ENCODE data around the gene PDE4D.

The PDE4D gene

GRCh38 chr5:59177644-59178043 is 715.9 kb downstream of the PDE4D start:
- DNase-seq (ENCODE audit: low read depth) = no peak

GRCh38 chr5:59174248-59174844 is 719.2 kb downstream of the PDE4D start:
- no peak for DNase-seq (ENCODE audit: low read depth)

GRCh38 chr5:59173578-59173977 is 719.9 kb downstream of the PDE4D start:
- no peak for DNase-seq (ENCODE audit: low read depth)

- no peak for DNase-seq (ENCODE audit: low read depth)
Measured at GRCh38 chr5:59171131-59171530, 722.4 kb downstream of the PDE4D start.

- DNase-seq (ENCODE audit: low read depth) = no peak
Measured at GRCh38 chr5:59169768-59170150, 723.8 kb downstream of the PDE4D start.

- DNase-seq (ENCODE audit: low read depth) = no peak
Measured at GRCh38 chr5:59169081-59169767, 724.3 kb downstream of the PDE4D start.

- DNase-seq (ENCODE audit: low read depth) = no peak
Measured at GRCh38 chr5:59168067-59168466, 725.5 kb downstream of the PDE4D start.

- no peak for DNase-seq (ENCODE audit: low read depth)
Measured at GRCh38 chr5:59164041-59164830, 729.3 kb downstream of the PDE4D start.

- DNase-seq (ENCODE audit: low read depth) = no peak
Measured at GRCh38 chr5:59161221-59162105, 732.1 kb downstream of the PDE4D start.

- no peak for DNase-seq (ENCODE audit: low read depth)
Measured at GRCh38 chr5:59158637-59159391, 734.7 kb downstream of the PDE4D start.

GRCh38 chr5:59158165-59158564 is 735.4 kb downstream of the PDE4D start:
- no peak for DNase-seq (ENCODE audit: low read depth)

GRCh38 chr5:59157068-59157467 is 736.5 kb downstream of the PDE4D start:
- DNase-seq (ENCODE audit: low read depth) = no peak

GRCh38 chr5:59152701-59153245 is 740.8 kb downstream of the PDE4D start:
- DNase-seq (ENCODE audit: low read depth) = no peak

- no peak for DNase-seq (ENCODE audit: low read depth)
Measured at GRCh38 chr5:59151162-59151889, 742.2 kb downstream of the PDE4D start.

GRCh38 chr5:59149827-59150226 is 743.7 kb downstream of the PDE4D start:
- DNase-seq (ENCODE audit: low read depth) = no peak

GRCh38 chr5:59149271-59149670 is 744.3 kb downstream of the PDE4D start:
- no peak for DNase-seq (ENCODE audit: low read depth)

GRCh38 chr5:59146729-59147128 is 746.8 kb downstream of the PDE4D start:
- DNase-seq (ENCODE audit: low read depth) = no peak

GRCh38 chr5:59143926-59144333 is 749.6 kb downstream of the PDE4D start:
- DNase-seq (ENCODE audit: low read depth) = no peak

- no peak for DNase-seq (ENCODE audit: low read depth)
Measured at GRCh38 chr5:59142927-59143326, 750.6 kb downstream of the PDE4D start.

GRCh38 chr5:59142138-59142537 is 751.4 kb downstream of the PDE4D start:
- DNase-seq (ENCODE audit: low read depth) = no peak
